ENCODE results near the gene CMC2. TPM values are rescaled to one million over a fixed set of nuclear protein-coding genes. Genes with fewer than 3 reads are reported as not detected.

The CMC2 gene
- total RNA-seq, 1 experiment from 2014 or later, result 64.2 TPM

DNA sequence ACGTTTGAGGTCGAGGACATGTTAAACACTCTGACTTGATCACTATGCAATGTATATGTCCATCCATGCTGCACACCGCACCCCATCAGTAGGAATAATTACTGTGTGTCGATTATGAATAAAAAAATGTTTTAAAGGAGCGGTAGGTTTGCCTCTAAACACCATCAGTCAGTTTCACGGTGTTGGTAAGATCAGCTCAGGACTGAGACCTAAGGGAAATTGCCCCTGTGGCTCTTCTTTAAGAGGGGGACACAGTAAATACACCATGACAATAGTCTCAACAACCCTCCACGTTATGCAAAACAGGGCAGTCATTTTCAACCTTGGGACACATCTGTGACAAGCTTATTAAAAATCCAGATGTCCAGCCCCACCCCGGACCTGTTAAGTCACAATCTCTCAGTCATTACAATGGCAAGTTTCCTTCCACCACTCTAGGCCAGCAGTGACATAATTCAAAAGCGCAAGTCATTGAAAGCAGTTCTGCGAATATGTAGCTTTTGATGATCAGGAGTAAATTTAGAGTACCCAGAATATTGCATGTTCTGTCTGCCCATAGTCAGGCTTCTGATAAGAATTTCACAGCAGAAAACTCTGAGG, 30.2 kb upstream of the CMC2 start:
- H3K9me3 Mint-ChIP-seq, result peaks cover 8 to 10% of the 10 kb centered on the region in 2 experiments
- H2BK12ac ChIP-seq (ENCODE audit: insufficient read length, low read depth, low read length), result no peak overlapping the region
- H3K27me3 Mint-ChIP-seq (ENCODE audit: low read depth), result no peaks in the 10 kb centered on the region
- no peaks in the 10 kb centered on the region for H3K9me3 ChIP-seq (ENCODE audit: control insufficient read depth, low read depth, low read length)
- H2AFZ ChIP-seq (ENCODE audit: low read length), result no peak overlapping the region
- peaks cover 8% of the 10 kb centered on the region; the same call in 1 of the 2 replicates for H3K79me2 ChIP-seq (ENCODE audit: insufficient read depth, low read length)
- H3K27ac Mint-ChIP-seq, result peak overlapping the region in 1 of 3 experiments; percentile 81; a peak in 1 of 7 replicates
- no peak overlapping the region for H3K14ac ChIP-seq (ENCODE audit: insufficient read depth, low read length)
- H2BK15ac ChIP-seq (ENCODE audit: low read depth, low read length), result no peak overlapping the region
- no peak overlapping the region for H2AK5ac ChIP-seq (ENCODE audit: insufficient read length, low read length)
- TF ChIP-seq CTCF (conservative IDR thresholded peaks at IDR 0.05), result no peak
- H3T11ph ChIP-seq (ENCODE audit: low read length), result no peak overlapping the region
- no peak overlapping the region for H4K5ac ChIP-seq (ENCODE audit: insufficient read length, low read depth, low read length)
- no peak overlapping the region for H4K8ac ChIP-seq (replicated peaks; ENCODE audit: insufficient read length, low read depth, low read length)
- H3K18ac ChIP-seq (ENCODE audit: insufficient read length, low read depth, low read length), result no peak overlapping the region
- peaks cover 7% of the 10 kb centered on the region for H3K23me2 ChIP-seq (ENCODE audit: insufficient read length, low read depth, low read length, poor library complexity, severe bottlenecking)
- no peak overlapping the region for H3K23ac ChIP-seq (ENCODE audit: insufficient read length, low read depth, low read length)
- peaks cover 3% of the 10 kb centered on the region for H3K79me1 ChIP-seq (ENCODE audit: insufficient read depth, low read depth, low read length, poor library complexity, severe bottlenecking)
- no peaks in the 10 kb centered on the region for H4K20me1 ChIP-seq (ENCODE audit: control insufficient read depth, insufficient read depth, insufficient read length)
- no peak overlapping the region for H3K56ac ChIP-seq (ENCODE audit: insufficient read length, low read depth, low read length)
- no peak overlapping the region for H3K27ac ChIP-seq (ENCODE audit: insufficient read length, low read depth, low read length)
- peaks cover 22 to 50% (median 47%) of the 10 kb centered on the region in 3 experiments for H3K36me3 Mint-ChIP-seq (ENCODE audit: insufficient read depth in 1 of 3, low read depth in 3 of 3)
- H3K4me3 Mint-ChIP-seq, result peak overlapping the region; percentile 82 to 88
- H3K27me3 ChIP-seq (ENCODE audit: insufficient read depth, low read length), result no peaks in the 10 kb centered on the region
- no peak for DNase-seq
- H3K4me1 ChIP-seq (ENCODE audit: insufficient read depth, low read length), result 0 out of 2 replicates have a peak, but pooled peaks cover 5% of the 10 kb centered on the region
- peaks cover 21 to 22% of the 10 kb centered on the region in 2 experiments for H3K4me1 Mint-ChIP-seq
- H2BK120ac ChIP-seq (ENCODE audit: low read depth, low read length, poor library complexity, severe bottlenecking), result no peak overlapping the region
- H4K91ac ChIP-seq (ENCODE audit: insufficient read length, low read depth, low read length), result no peak overlapping the region
- H3K9ac ChIP-seq (ENCODE audit: extremely low read depth, insufficient read length, low read length), result peak overlapping the region; percentile 80
- H2BK20ac ChIP-seq (ENCODE audit: low read depth, low read length, poor library complexity, severe bottlenecking), result no peak overlapping the region
- H3K4ac ChIP-seq (ENCODE audit: low read depth, low read length), result no peak overlapping the region
- no peak overlapping the region for H2BK5ac ChIP-seq (ENCODE audit: insufficient read length, low read length)
- peak overlapping the region; percentile 96 for H3K4me2 ChIP-seq (ENCODE audit: insufficient read depth, insufficient read length, low read length)
- WGBS (ENCODE audit: extremely low coverage, insufficient read length, low lambda C conversion rate), result no CpG with 5 or more reads among the region's 10 CpGs
